Measurements from ENCODE around the gene TMEM212. TPM values are rescaled to one million over a fixed set of nuclear protein-coding genes. Genes with fewer than 3 reads are reported as not detected.

Gene TMEM212
- total RNA-seq, 1 donor from 2014 or later: not detected

- no peak overlapping the region for H3K4me3 ChIP-seq (ENCODE audit: low read depth, low read length)
- FAIRE-seq: no peak
- H3K36me3 ChIP-seq (ENCODE audit: control insufficient read depth, insufficient read depth, low read length): no peaks in the 10 kb centered on the region
- TF ChIP-seq, protein P1, sequence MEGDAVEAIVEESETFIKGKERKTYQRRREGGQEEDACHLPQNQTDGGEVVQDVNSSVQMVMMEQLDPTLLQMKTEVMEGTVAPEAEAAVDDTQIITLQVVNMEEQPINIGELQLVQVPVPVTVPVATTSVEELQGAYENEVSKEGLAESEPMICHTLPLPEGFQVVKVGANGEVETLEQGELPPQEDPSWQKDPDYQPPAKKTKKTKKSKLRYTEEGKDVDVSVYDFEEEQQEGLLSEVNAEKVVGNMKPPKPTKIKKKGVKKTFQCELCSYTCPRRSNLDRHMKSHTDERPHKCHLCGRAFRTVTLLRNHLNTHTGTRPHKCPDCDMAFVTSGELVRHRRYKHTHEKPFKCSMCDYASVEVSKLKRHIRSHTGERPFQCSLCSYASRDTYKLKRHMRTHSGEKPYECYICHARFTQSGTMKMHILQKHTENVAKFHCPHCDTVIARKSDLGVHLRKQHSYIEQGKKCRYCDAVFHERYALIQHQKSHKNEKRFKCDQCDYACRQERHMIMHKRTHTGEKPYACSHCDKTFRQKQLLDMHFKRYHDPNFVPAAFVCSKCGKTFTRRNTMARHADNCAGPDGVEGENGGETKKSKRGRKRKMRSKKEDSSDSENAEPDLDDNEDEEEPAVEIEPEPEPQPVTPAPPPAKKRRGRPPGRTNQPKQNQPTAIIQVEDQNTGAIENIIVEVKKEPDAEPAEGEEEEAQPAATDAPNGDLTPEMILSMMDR (IDR thresholded peaks at IDR 0.05; ENCODE audit: insufficient read depth, low read length, severe bottlenecking): no peak
- H3K27me3 ChIP-seq (ENCODE audit: control insufficient read depth, insufficient read depth, low read length): no peaks in the 10 kb centered on the region
- peak; percentile 94 for DNase-seq (ENCODE audit: low read depth)
Observed at GRCh38 chr3:171806200-171807128, 36.7 kb upstream of the TMEM212 start.

- Histone ChIP-seq H3K36me3 (ENCODE audit: control insufficient read depth, insufficient read depth, low read length) (no peaks in the 10 kb centered on the region), H3K27me3 (ENCODE audit: control insufficient read depth, insufficient read depth, low read length) (no peaks in the 10 kb centered on the region), H3K4me3 (ENCODE audit: low read depth, low read length) (no peak overlapping the region)
- TF ChIP-seq, protein P1 (IDR thresholded peaks at IDR 0.05; ENCODE audit: insufficient read depth, low read length, severe bottlenecking): no peak
- DNase-seq (ENCODE audit: low read depth) (no peak), FAIRE-seq (no peak)
Observed at GRCh38 chr3:171807129-171807675, 35.9 kb upstream of the TMEM212 start.

DNA sequence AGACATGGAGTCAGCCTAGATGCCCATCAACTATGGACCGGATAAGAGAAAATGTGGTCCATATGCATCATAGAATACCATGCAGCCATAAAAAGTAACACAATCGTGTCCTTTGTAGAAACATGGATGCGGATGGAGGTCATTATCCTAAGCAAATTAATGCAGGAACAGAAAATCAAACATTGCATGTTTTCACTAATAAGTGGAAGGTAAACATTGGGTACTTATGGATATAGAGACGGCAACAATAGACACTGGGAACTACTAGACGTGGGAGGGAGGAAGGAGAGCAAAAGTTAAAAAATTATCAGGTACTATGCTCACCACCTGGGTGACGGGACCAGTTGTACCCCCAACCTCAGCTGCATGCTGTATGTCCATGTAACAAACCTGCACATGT, 35.3 kb upstream of the TMEM212 start:
- no peak for FAIRE-seq
- no peak for DNase-seq (ENCODE audit: low read depth)
- Histone ChIP-seq H3K4me3 (ENCODE audit: low read depth, low read length) (no peak overlapping the region), H3K36me3 (ENCODE audit: control insufficient read depth, insufficient read depth, low read length) (no peaks in the 10 kb centered on the region), H3K27me3 (ENCODE audit: control insufficient read depth, insufficient read depth, low read length) (no peaks in the 10 kb centered on the region)
- TF ChIP-seq, protein P1 (IDR thresholded peaks at IDR 0.05; ENCODE audit: insufficient read depth, low read length, severe bottlenecking): no peak

DNA sequence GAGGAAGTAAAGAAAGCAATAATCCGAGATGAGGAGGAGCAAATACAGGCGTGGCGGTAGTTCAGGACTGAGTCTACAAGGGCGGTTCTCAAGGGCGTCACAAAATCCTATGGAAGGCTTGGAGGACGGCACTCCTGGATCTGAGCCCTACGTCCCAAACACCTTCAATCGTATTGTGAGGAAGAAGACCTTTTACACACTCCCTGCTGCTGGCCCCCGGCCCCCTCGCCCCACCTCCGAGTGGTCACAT, 33.6 kb upstream of the TMEM212 start:
- peak; percentile 58 for DNase-seq (ENCODE audit: low read depth)
- FAIRE-seq: no peak
- Histone ChIP-seq H3K36me3 (ENCODE audit: control insufficient read depth, insufficient read depth, low read length) (no peaks in the 10 kb centered on the region), H3K4me3 (ENCODE audit: low read depth, low read length) (peak overlapping the region; percentile 53), H3K27me3 (ENCODE audit: control insufficient read depth, insufficient read depth, low read length) (no peaks in the 10 kb centered on the region)
- TF ChIP-seq, protein P1 (IDR thresholded peaks at IDR 0.05; ENCODE audit: insufficient read depth, low read length, severe bottlenecking): no peak

DNA sequence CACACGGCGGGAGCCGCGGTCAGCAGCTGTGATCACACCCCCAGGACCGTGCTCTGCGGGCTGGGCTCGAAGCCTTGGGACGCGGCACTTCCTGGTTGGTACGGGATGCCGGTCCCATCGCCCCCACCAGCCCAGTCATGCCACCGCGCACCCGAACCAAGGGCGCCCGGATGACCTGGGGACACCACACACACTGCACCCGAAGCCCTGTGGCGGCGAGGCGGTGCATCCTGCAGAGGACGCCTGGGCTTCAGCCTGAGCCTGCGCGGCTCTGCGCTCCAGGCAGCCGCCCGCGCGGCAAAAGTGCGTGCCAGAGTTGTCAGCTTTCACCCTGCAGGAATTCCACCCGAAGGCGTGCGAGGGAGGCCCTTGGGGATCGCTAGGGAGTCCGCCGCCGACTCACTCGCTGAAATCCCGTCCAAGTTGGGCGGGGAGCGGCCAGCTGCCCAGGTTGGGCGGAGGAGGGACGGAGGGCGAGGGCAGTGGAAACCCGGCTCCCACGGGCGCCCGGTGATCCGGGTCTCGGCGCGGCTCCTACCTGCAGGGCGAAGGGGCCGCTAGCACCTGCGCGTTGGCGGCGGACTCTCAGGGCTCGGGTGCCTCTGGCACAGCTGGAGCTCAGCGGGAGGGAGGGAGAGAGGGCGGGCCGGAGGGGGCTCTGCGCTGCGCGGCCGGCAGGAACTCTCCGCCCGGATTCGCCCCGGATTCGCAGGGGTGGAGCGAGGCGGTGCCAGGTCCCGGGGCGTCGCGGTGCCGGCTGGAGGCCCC, 33.1 kb upstream of the TMEM212 start, which contains the start of gene PLD1:
Gene PLD1 (minus strand): TSS at position 623 of the 768 bp plus-strand sequence. CDS start 72,432 bp downstream, outside the sequence.
- TF ChIP-seq, protein P1 (IDR thresholded peaks at IDR 0.05; ENCODE audit: insufficient read depth, low read length, severe bottlenecking): no peak
- H3K4me3 ChIP-seq (ENCODE audit: low read depth, low read length): peak within 1 kb of the TSS; percentile 53
- DNase-seq (ENCODE audit: low read depth) (peak; percentile 74), FAIRE-seq (no peak)
- no peaks in the 10 kb centered on the region for H3K36me3 ChIP-seq (ENCODE audit: control insufficient read depth, insufficient read depth, low read length)
- H3K27me3 ChIP-seq (ENCODE audit: control insufficient read depth, insufficient read depth, low read length): no peaks in the 10 kb centered on the region

All from bronchial epithelial cell (primary cell).